Measurements from ENCODE around the gene UNC13A.

- TF ChIP-seq CTCF (IDR thresholded peaks at IDR 0.05; ENCODE audit: insufficient read depth, low read length) = no peak
- TF ChIP-seq POLR2AphosphoS5 (IDR thresholded peaks at IDR 0.05; ENCODE audit: low read depth) = no peak
Observed at GRCh38 chr19:17580470-17581144, 107.5 kb downstream of the UNC13A start.

Data from HL-60 (cell line).